K562 (cell line): ENCODE data around the gene GAK. TPM values are rescaled to one million over a fixed set of nuclear protein-coding genes. Genes with fewer than 3 reads are reported as not detected.

ENCODE experiments used
- ATAC-seq: fragments of 200-7000 bp; cut with Tn5 transposase; 3 replicates; pipeline ENCODE4 v1.9.1; 2020; ENCODE audit warnings: moderate library complexity
- BruUV-seq: library from RNA; stranded (reverse); fragments of 400-500 nt; replicated peaks from 2 replicates; lab custom pipeline; 2021; lab: Mats Ljungman, UMichigan
- CTCF ChIA-PET: fragments of 300-600 bp; formaldehyde crosslinking; extraction: SDS; loops from one replicate; lab custom pipeline; 2021; ENCODE audit warnings: low intra/inter-chr PET ratio; lab: Yijun Ruan, JAX
- POLR2A ChIA-PET: fragments of 300-600, 350-650 bp; sonication (Branson Sonifier 250); formaldehyde crosslinking; extraction: SDS; loops from one replicate; lab custom pipeline; 2021; ENCODE audit warnings: antibody characterized with exemption, inconsistent platforms; lab: Yijun Ruan, JAX
- DNase-seq, 4 experiments: peaks; one replicate each; pipeline versions ENCODE4 v3.0.0 to v3.0.0-alpha.2; 2011 to 2018; ENCODE audit warnings: low spot score in 3 of 4, mixed read lengths in 3 of 4; ENCODE audit errors: extremely low read depth in 1 of 4
- FAIRE-seq: peaks from 2 replicates; lab custom pipeline; 2011; peaks lifted over from hg19 to GRCh38; lab: Jason Lieb, UNC
- H2AFZ ChIP-seq: 2 replicates; pipeline ENCODE4 v1.6.0; 2011; ENCODE audit warnings: low read depth, low read length, control low read depth, inconsistent platforms
- H3K27ac ChIP-seq: fragments of 200-600 bp; 3 replicates; pipeline ENCODE4 v1.8.0; 2011; ENCODE audit warnings: low read depth, mild to moderate bottlenecking, control low read depth, inconsistent platforms, low read length, moderate library complexity, mixed read lengths; ENCODE audit errors: extremely low read depth
- H3K27me3 ChIP-seq, 2 experiments: fragments of 300-600 bp in 1 of 2; 2 replicates in 1 of 2; 3 replicates in 1 of 2; pipeline versions ENCODE4 v1.6.0 to v1.8.0; 2011; ENCODE audit warnings: inconsistent platforms in 2 of 2, low read length in 2 of 2, mild to moderate bottlenecking in 1 of 2, mixed read lengths in 1 of 2, moderate library complexity in 1 of 2; ENCODE audit not compliant: control insufficient read depth in 2 of 2, insufficient read depth in 2 of 2
- H3K36me3 ChIP-seq: fragments of 300-600 bp; 3 replicates; pipeline ENCODE4 v1.8.0; 2011; ENCODE audit warnings: mild to moderate bottlenecking, low read length, inconsistent platforms; ENCODE audit not compliant: control insufficient read depth, insufficient read depth
- H3K4me1 ChIP-seq, 2 experiments: fragments of 200-600 bp in 1 of 2; replicated peaks in 1 of 2; 2 replicates in 1 of 2; 3 replicates in 1 of 2; pipeline versions ENCODE4 v1.5.1 to v1.8.0; 2011; ENCODE audit warnings: inconsistent platforms in 2 of 2, low read length in 2 of 2, mild to moderate bottlenecking in 1 of 2, mixed read lengths in 1 of 2, moderate library complexity in 1 of 2; ENCODE audit not compliant: control insufficient read depth in 2 of 2, insufficient read depth in 2 of 2
- H3K4me2 ChIP-seq: 2 replicates; pipeline ENCODE4 v1.6.1; 2011; ENCODE audit warnings: low read length, control low read depth, inconsistent platforms, mixed read lengths; ENCODE audit not compliant: insufficient read depth
- H3K4me3 ChIP-seq: fragments of 200-600 bp; sonication (generic), shearing (Covaris generic); 2 replicates; pipeline ENCODE4 v1.5.1; 2016; ENCODE audit warnings: control low read depth, inconsistent platforms
- H3K79me2 ChIP-seq: fragments of 200-600 bp; 3 replicates; pipeline ENCODE4 v1.8.0; 2011; ENCODE audit warnings: low read length, inconsistent platforms; ENCODE audit not compliant: control insufficient read depth, insufficient read depth
- H3K9ac ChIP-seq, 2 experiments: 2 replicates each; pipeline versions ENCODE4 v1.6.0 to v1.6.1; 2011; ENCODE audit warnings: low read depth in 2 of 2, low read length in 2 of 2, control low read depth in 1 of 2, inconsistent platforms in 1 of 2, mild to moderate bottlenecking in 1 of 2, mixed read lengths in 1 of 2; ENCODE audit not compliant: insufficient read depth in 1 of 2
- H3K9me1 ChIP-seq: one replicate; pipeline ENCODE4 v1.6.0; 2011; ENCODE audit warnings: inconsistent platforms, mild to moderate bottlenecking, low read length, moderate library complexity; ENCODE audit not compliant: control insufficient read depth, insufficient read depth
- H3K9me3 ChIP-seq: replicated peaks from 2 replicates; pipeline ENCODE4 v1.5.1; 2011; ENCODE audit warnings: low read depth, low read length, inconsistent platforms; ENCODE audit not compliant: control insufficient read depth, insufficient read depth
- H4K20me1 ChIP-seq: replicated peaks from 2 replicates; pipeline ENCODE4 v1.6.1; 2011; ENCODE audit warnings: low read length, inconsistent platforms, mixed read lengths; ENCODE audit not compliant: control insufficient read depth, insufficient read depth
- CAMTA2 ChIP-seq: fragments of 250-450 bp; sonication (Bioruptor Pico); conservative IDR thresholded peaks from 2 replicates; pipeline ENCODE4 v1.5.1; 2022
- CREB3 ChIP-seq: fragments of 450-650 bp; conservative IDR thresholded peaks from 2 replicates; pipeline ENCODE4 v1.6.1; 2016; ENCODE audit warnings: missing genetic modification characterization, low read depth, mild to moderate bottlenecking, missing compliant biosample characterization, moderate library complexity
- EP400 ChIP-seq: fragments of 450-650 bp; IDR thresholded peaks from 2 replicates; pipeline ENCODE4 v1.6.1; 2017; ENCODE audit warnings: antibody characterized with exemption, mild to moderate bottlenecking, moderate library complexity
- GTF2F1 ChIP-seq: IDR thresholded peaks from 2 replicates; pipeline ENCODE4 v1.6.1; 2011; ENCODE audit warnings: low read depth, low read length, improper control_type of control experiment
- KLF16 ChIP-seq: IDR thresholded peaks from 2 replicates; pipeline ENCODE4 v1.6.1; 2016; ENCODE audit warnings: antibody characterized with exemption
- L3MBTL2 ChIP-seq: fragments of 450-650 bp; IDR thresholded peaks from 2 replicates; pipeline ENCODE4 v1.6.1; 2016; ENCODE audit warnings: mild to moderate bottlenecking, moderate library complexity
- MAFF ChIP-seq: IDR thresholded peaks from 2 replicates; pipeline ENCODE4 v1.6.1; 2012; ENCODE audit warnings: low read length, improper control_type of control experiment
- MCM5 ChIP-seq: fragments of 450-650 bp; IDR thresholded peaks from 2 replicates; pipeline ENCODE4 v1.6.1; 2016; ENCODE audit warnings: low read depth
- NFYB ChIP-seq: IDR thresholded peaks from 2 replicates; pipeline ENCODE4 v1.6.1; 2011; ENCODE audit warnings: mild to moderate bottlenecking, moderate library complexity; ENCODE audit not compliant: insufficient read length; ENCODE audit errors: extremely low read depth
- PREB ChIP-seq: sonication (generic); formaldehyde crosslinking; IDR thresholded peaks from 2 replicates; pipeline ENCODE4 v1.8.1; 2023; ENCODE audit warnings: mild to moderate bottlenecking, missing genetic modification reagents
- RFX5 ChIP-seq: IDR thresholded peaks from 2 replicates; pipeline ENCODE4 v1.6.1; 2011; ENCODE audit warnings: low read depth, mild to moderate bottlenecking, improper control_type of control experiment, low read length
- SNAPC5 ChIP-seq: fragments of 250-450 bp; sonication (Bioruptor Pico); IDR thresholded peaks from 2 replicates; pipeline ENCODE4 v1.8.0; 2021; ENCODE audit warnings: moderate library complexity, mild to moderate bottlenecking, inconsistent platforms
- ZNF696 ChIP-seq: fragments of 250-450 bp; sonication (Bioruptor Pico); conservative IDR thresholded peaks from 2 replicates; pipeline ENCODE4 v1.4.0; 2020; ENCODE audit warnings: mild to moderate bottlenecking, moderate library complexity
- WGBS: fragments of 100-300 bp; shearing (Covaris generic); methylation state at CpG from one replicate; pipeline ENCODE4 v1.1.6; 2016; ENCODE audit warnings: low coverage, mixed read lengths; ENCODE audit not compliant: insufficient coverage; ENCODE audit errors: missing lambda C conversion rate; 5-methylcytosine and 5-hydroxymethylcytosine counted together
- in situ Hi-C: fragments of 300-500 bp; cut with MboI; formaldehyde crosslinking; loops from 4 replicates; pipeline ENCODE4 v1.15.0; 2018; ENCODE audit warnings: inconsistent platforms, mixed read lengths
- intact Hi-C: fragments of 100-400 bp; cut with micrococcal nuclease; formaldehyde crosslinking; loops from 2 replicates; pipeline ENCODE4 v1.14.2; 2022
- polyA plus RNA-seq, 8 experiments: library from polyadenylated mRNA; depleted of rRNA in 4 of 8; stranded (reverse) in 5 of 8; unstranded in 3 of 8; fragments of >200 nt; fragmentation: Nextera tagmentation in 2 of 8; fragmentation: Illumina TruSeq in 1 of 8; extraction: Ambion mirVana in 2 of 8; extraction: Trizol in 1 of 8; gene quantifications; 2 replicates each; pipeline versions ENCODE4 v1.2.1 to v1.2.3, GENCODE V29; 2011 to 2014; ENCODE audit warnings: inconsistent platforms in 1 of 8, missing spikeins in 1 of 8
- total RNA-seq, 7 experiments: library from RNA; depleted of rRNA in 6 of 7; stranded (reverse); fragments of >200 nt in 6 of 7; fragmentation: Illumina TruSeq in 2 of 7; extraction: Trizol in 2 of 7; gene quantifications; 2 replicates each; pipeline versions ENCODE4 v1.2.1 to v1.2.3, GENCODE V29; 2011 to 2021; ENCODE audit warnings: low replicate concordance in 1 of 7
- TF ChIP-seq, protein P1 (sequence below): fragments of 450-650 bp; IDR thresholded peaks from 2 replicates; pipeline ENCODE4 v1.6.1; 2016
- TF ChIP-seq, protein P2 (sequence below): sonication (generic); formaldehyde crosslinking; IDR thresholded peaks from 2 replicates; pipeline ENCODE4 v1.8.0; 2022; ENCODE audit warnings: missing genetic modification reagents, mild to moderate bottlenecking, borderline replicate concordance
- TF ChIP-seq, protein P3 (sequence below): fragments of 450-650 bp; formaldehyde crosslinking; IDR thresholded peaks from 2 replicates; pipeline ENCODE4 v1.4.0; 2020; ENCODE audit warnings: mild to moderate bottlenecking, moderate library complexity

Gene GAK
- total and polyA plus RNA-seq, 9 of the 15 experiments (the other 6 are each of a cell fraction or from before 2014, with no cell fraction given) = 1.3 to 102 (median 16.2) TPM

GRCh38 chr4:965766-966134 lies 33.6 kb upstream of the GAK start:
- no peak overlapping the region for H3K4me2 ChIP-seq
- no TSS peak for BruUV-seq
- no peak for DNase-seq
- in situ Hi-C loops = no loop called here
- no peaks in the 10 kb centered on the region for H3K9me1 ChIP-seq
- 94% methylated on average over 10 of the region's 21 CpGs for WGBS
- no peak overlapping the region; a peak in 1 of 4 replicates for H3K9ac ChIP-seq
- H3K4me3 ChIP-seq = no peak overlapping the region
- TF ChIP-seq, protein P1, sequence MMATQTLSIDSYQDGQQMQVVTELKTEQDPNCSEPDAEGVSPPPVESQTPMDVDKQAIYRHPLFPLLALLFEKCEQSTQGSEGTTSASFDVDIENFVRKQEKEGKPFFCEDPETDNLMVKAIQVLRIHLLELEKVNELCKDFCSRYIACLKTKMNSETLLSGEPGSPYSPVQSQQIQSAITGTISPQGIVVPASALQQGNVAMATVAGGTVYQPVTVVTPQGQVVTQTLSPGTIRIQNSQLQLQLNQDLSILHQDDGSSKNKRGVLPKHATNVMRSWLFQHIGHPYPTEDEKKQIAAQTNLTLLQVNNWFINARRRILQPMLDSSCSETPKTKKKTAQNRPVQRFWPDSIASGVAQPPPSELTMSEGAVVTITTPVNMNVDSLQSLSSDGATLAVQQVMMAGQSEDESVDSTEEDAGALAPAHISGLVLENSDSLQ = no peak
- TF ChIP-seq NFYB (no peak), CREB3 (tag) (no peak), CAMTA2 (CRISPR knock-in tag) (no peak), EP400 (no peak), SNAPC5 (CRISPR knock-in tag) (no peak), ZNF696 (CRISPR knock-in tag) (no peak), MCM5 (no peak), PREB (no peak), RFX5 (no peak), MAFF (no peak), KLF16 (no peak), GTF2F1 (no peak), L3MBTL2 (no peak)
- TF ChIP-seq, protein P2, sequence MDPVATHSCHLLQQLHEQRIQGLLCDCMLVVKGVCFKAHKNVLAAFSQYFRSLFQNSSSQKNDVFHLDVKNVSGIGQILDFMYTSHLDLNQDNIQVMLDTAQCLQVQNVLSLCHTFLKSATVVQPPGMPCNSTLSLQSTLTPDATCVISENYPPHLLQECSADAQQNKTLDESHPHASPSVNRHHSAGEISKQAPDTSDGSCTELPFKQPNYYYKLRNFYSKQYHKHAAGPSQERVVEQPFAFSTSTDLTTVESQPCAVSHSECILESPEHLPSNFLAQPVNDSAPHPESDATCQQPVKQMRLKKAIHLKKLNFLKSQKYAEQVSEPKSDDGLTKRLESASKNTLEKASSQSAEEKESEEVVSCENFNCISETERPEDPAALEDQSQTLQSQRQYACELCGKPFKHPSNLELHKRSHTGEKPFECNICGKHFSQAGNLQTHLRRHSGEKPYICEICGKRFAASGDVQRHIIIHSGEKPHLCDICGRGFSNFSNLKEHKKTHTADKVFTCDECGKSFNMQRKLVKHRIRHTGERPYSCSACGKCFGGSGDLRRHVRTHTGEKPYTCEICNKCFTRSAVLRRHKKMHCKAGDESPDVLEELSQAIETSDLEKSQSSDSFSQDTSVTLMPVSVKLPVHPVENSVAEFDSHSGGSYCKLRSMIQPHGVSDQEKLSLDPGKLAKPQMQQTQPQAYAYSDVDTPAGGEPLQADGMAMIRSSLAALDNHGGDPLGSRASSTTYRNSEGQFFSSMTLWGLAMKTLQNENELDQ = no peak
- TF ChIP-seq, protein P3, sequence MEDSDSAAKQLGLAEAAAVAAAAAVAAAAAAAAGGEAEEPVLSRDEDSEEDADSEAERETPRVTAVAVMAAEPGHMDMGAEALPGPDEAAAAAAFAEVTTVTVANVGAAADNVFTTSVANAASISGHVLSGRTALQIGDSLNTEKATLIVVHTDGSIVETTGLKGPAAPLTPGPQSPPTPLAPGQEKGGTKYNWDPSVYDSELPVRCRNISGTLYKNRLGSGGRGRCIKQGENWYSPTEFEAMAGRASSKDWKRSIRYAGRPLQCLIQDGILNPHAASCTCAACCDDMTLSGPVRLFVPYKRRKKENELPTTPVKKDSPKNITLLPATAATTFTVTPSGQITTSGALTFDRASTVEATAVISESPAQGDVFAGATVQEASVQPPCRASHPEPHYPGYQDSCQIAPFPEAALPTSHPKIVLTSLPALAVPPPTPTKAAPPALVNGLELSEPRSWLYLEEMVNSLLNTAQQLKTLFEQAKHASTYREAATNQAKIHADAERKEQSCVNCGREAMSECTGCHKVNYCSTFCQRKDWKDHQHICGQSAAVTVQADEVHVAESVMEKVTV (CRISPR knock-in tag) = no peak
- TF ChIP-seq, all 486 proteins: peak for 0
- CTCF ChIA-PET = no interaction called here
- Histone ChIP-seq H3K4me1 (peaks cover 0 to 50% of the 10 kb centered on the region in 2 experiments; a peak in 3 of 5 replicates), H3K36me3 (peaks cover 26% of the 10 kb centered on the region; the same call in 1 of the 3 replicates), H3K27me3 (no peaks in the 10 kb centered on the region), H3K27ac (no peak overlapping the region), H2AFZ (no peak overlapping the region), H3K9me3 (no peaks in the 10 kb centered on the region), H3K79me2 (no peaks in the 10 kb centered on the region), H4K20me1 (no peaks in the 10 kb centered on the region)
- no peak for FAIRE-seq
- POLR2A ChIA-PET = interaction anchor here (0.7 kb wide), 1 partner anchor 58 kb away, joined by 3 read pairs; no protein-coding TSS in a partner anchor
- intact Hi-C loops = no loop called here
- no peak for ATAC-seq
